ENCODE results near the gene CENPL. TPM values are rescaled to one million over a fixed set of nuclear protein-coding genes. Genes with fewer than 3 reads are reported as not detected.

The CENPL gene
- total and polyA plus RNA-seq, 2 of the 8 experiments (the other 6 are each of a cell fraction or from before 2014, with no cell fraction given): 6.6 to 16.0 TPM

DNA sequence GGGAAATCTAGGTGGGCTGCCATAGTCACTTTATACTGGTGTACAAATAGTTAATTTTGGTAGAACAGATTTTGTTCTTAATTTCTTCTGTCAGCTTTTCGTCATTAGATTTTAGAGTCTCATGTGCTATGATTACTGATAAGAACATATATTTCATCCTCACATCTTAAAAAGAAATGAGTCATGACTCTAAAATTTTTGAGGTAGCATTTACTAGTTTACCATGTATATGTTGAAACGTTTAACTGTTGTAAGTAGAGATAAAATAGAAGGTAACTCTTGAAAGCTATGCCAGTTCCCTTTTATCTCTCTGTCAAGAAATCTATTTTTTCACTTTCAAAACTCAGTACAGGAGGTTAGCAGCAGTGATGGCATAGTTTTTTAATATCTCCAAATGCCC lies 56.5 kb downstream of the CENPL start (continued):
- TF ChIP-seq, protein P1, sequence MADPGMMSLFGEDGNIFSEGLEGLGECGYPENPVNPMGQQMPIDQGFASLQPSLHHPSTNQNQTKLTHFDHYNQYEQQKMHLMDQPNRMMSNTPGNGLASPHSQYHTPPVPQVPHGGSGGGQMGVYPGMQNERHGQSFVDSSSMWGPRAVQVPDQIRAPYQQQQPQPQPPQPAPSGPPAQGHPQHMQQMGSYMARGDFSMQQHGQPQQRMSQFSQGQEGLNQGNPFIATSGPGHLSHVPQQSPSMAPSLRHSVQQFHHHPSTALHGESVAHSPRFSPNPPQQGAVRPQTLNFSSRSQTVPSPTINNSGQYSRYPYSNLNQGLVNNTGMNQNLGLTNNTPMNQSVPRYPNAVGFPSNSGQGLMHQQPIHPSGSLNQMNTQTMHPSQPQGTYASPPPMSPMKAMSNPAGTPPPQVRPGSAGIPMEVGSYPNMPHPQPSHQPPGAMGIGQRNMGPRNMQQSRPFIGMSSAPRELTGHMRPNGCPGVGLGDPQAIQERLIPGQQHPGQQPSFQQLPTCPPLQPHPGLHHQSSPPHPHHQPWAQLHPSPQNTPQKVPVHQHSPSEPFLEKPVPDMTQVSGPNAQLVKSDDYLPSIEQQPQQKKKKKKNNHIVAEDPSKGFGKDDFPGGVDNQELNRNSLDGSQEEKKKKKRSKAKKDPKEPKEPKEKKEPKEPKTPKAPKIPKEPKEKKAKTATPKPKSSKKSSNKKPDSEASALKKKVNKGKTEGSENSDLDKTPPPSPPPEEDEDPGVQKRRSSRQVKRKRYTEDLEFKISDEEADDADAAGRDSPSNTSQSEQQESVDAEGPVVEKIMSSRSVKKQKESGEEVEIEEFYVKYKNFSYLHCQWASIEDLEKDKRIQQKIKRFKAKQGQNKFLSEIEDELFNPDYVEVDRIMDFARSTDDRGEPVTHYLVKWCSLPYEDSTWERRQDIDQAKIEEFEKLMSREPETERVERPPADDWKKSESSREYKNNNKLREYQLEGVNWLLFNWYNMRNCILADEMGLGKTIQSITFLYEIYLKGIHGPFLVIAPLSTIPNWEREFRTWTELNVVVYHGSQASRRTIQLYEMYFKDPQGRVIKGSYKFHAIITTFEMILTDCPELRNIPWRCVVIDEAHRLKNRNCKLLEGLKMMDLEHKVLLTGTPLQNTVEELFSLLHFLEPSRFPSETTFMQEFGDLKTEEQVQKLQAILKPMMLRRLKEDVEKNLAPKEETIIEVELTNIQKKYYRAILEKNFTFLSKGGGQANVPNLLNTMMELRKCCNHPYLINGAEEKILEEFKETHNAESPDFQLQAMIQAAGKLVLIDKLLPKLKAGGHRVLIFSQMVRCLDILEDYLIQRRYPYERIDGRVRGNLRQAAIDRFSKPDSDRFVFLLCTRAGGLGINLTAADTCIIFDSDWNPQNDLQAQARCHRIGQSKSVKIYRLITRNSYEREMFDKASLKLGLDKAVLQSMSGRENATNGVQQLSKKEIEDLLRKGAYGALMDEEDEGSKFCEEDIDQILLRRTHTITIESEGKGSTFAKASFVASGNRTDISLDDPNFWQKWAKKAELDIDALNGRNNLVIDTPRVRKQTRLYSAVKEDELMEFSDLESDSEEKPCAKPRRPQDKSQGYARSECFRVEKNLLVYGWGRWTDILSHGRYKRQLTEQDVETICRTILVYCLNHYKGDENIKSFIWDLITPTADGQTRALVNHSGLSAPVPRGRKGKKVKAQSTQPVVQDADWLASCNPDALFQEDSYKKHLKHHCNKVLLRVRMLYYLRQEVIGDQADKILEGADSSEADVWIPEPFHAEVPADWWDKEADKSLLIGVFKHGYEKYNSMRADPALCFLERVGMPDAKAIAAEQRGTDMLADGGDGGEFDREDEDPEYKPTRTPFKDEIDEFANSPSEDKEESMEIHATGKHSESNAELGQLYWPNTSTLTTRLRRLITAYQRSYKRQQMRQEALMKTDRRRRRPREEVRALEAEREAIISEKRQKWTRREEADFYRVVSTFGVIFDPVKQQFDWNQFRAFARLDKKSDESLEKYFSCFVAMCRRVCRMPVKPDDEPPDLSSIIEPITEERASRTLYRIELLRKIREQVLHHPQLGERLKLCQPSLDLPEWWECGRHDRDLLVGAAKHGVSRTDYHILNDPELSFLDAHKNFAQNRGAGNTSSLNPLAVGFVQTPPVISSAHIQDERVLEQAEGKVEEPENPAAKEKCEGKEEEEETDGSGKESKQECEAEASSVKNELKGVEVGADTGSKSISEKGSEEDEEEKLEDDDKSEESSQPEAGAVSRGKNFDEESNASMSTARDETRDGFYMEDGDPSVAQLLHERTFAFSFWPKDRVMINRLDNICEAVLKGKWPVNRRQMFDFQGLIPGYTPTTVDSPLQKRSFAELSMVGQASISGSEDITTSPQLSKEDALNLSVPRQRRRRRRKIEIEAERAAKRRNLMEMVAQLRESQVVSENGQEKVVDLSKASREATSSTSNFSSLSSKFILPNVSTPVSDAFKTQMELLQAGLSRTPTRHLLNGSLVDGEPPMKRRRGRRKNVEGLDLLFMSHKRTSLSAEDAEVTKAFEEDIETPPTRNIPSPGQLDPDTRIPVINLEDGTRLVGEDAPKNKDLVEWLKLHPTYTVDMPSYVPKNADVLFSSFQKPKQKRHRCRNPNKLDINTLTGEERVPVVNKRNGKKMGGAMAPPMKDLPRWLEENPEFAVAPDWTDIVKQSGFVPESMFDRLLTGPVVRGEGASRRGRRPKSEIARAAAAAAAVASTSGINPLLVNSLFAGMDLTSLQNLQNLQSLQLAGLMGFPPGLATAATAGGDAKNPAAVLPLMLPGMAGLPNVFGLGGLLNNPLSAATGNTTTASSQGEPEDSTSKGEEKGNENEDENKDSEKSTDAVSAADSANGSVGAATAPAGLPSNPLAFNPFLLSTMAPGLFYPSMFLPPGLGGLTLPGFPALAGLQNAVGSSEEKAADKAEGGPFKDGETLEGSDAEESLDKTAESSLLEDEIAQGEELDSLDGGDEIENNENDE (IDR thresholded peaks at IDR 0.05; ENCODE audit: insufficient replicate concordance, low read length): no peak
- TF ChIP-seq ASH2L (IDR thresholded peaks at IDR 0.05; ENCODE audit: low read length) (no peak), KDM5A (IDR thresholded peaks at IDR 0.05; ENCODE audit: low read length) (no peak), GABPA (IDR thresholded peaks at IDR 0.05; ENCODE audit: borderline replicate concordance, insufficient read depth, low read length) (no peak), FOSL1 (IDR thresholded peaks at IDR 0.05; ENCODE audit: insufficient read depth, low read depth, low read length) (no peak), HDAC6 (IDR thresholded peaks at IDR 0.05; ENCODE audit: low read depth, low read length) (no peak), SP1 (IDR thresholded peaks at IDR 0.05; ENCODE audit: low read depth, low read length) (no peak), SUZ12 (IDR thresholded peaks at IDR 0.05; ENCODE audit: low read length) (no peak), SRF (IDR thresholded peaks at IDR 0.05; ENCODE audit: low read depth, low read length) (no peak)
- TF ChIP-seq, protein P2, sequence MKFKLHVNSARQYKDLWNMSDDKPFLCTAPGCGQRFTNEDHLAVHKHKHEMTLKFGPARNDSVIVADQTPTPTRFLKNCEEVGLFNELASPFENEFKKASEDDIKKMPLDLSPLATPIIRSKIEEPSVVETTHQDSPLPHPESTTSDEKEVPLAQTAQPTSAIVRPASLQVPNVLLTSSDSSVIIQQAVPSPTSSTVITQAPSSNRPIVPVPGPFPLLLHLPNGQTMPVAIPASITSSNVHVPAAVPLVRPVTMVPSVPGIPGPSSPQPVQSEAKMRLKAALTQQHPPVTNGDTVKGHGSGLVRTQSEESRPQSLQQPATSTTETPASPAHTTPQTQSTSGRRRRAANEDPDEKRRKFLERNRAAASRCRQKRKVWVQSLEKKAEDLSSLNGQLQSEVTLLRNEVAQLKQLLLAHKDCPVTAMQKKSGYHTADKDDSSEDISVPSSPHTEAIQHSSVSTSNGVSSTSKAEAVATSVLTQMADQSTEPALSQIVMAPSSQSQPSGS (IDR thresholded peaks at IDR 0.05; ENCODE audit: low read length): no peak
